NAMALWA (cell line): ENCODE results near the gene MAN2B1.
"Not testable (repeated sequence)": the region's sequence is repeated elsewhere in the genome, so short reads cannot be mapped to it uniquely, and the experiment has no call there.

Experiments
- DNase-seq: peaks from one replicate; pipeline ENCODE4 v3.0.0-alpha.2; 2015; ENCODE audit warnings: low spot score

Gene MAN2B1

GRCh38 chr19:12689012-12689411, 22.5 kb upstream of the MAN2B1 start:
- DNase-seq, result no peak

- peak; percentile 33 for DNase-seq
These were observed 21.1 kb upstream of the MAN2B1 start, which contains the start of gene GNG14 for GRCh38 chr19:12687496-12688196. Gene GNG14, plus strand, starts transcription at chr19:12687998. Its CDS starts 51 bp downstream, at chr19:12688049.

GRCh38 chr19:12685831-12686230, 19.3 kb upstream of the MAN2B1 start:
- DNase-seq, result no peak

GRCh38 chr19:12681074-12681987, 14.8 kb upstream of the MAN2B1 start, which contains the start of gene DHPS:
Gene DHPS, minus strand, starts transcription at chr19:12681880. Its CDS starts 114 bp downstream, at chr19:12681766.
- DNase-seq, result peak; percentile 98

- no peak for DNase-seq
These were observed 13.5 kb upstream of the MAN2B1 start for GRCh38 chr19:12680034-12680433.

- not testable (repeated sequence) for DNase-seq
These were observed 11.5 kb upstream of the MAN2B1 start for GRCh38 chr19:12678039-12678438.

- no peak for DNase-seq
These were observed 10.4 kb upstream of the MAN2B1 start for GRCh38 chr19:12676928-12677327.

GRCh38 chr19:12676384-12676792, 9.8 kb upstream of the MAN2B1 start:
- peak; percentile 88 for DNase-seq

- no peak for DNase-seq
These were observed 9.4 kb upstream of the MAN2B1 start for GRCh38 chr19:12675940-12676339.

GRCh38 chr19:12675399-12675798, 8.9 kb upstream of the MAN2B1 start:
- no peak for DNase-seq

GRCh38 chr19:12672744-12673143, 6.2 kb upstream of the MAN2B1 start:
- DNase-seq, result no peak

GRCh38 chr19:12670159-12670928, 3.8 kb upstream of the MAN2B1 start:
- no peak for DNase-seq

- DNase-seq, result peak; percentile 84
These were observed 3.0 kb upstream of the MAN2B1 start for GRCh38 chr19:12669270-12670158.

- DNase-seq, result peak; percentile 73
These were observed 2.4 kb upstream of the MAN2B1 start for GRCh38 chr19:12668932-12669269.

GRCh38 chr19:12668346-12668745, 1.8 kb upstream of the MAN2B1 start:
- no peak for DNase-seq

GRCh38 chr19:12667731-12668302, 1.3 kb upstream of the MAN2B1 start:
- peak; percentile 29 for DNase-seq

GRCh38 chr19:12665671-12666264, 774 bp downstream of the MAN2B1 start:
- peak; percentile 76 for DNase-seq

GRCh38 chr19:12665281-12665573, 1.3 kb downstream of the MAN2B1 start:
- peak; percentile 95 for DNase-seq

- peak; percentile 47 for DNase-seq
These were observed 1.9 kb downstream of the MAN2B1 start for GRCh38 chr19:12664406-12665280.

GRCh38 chr19:12660980-12661379, 5.6 kb downstream of the MAN2B1 start:
- no peak for DNase-seq
